ENCODE data around the gene UBAC2.

UBAC2 gene

DNA sequence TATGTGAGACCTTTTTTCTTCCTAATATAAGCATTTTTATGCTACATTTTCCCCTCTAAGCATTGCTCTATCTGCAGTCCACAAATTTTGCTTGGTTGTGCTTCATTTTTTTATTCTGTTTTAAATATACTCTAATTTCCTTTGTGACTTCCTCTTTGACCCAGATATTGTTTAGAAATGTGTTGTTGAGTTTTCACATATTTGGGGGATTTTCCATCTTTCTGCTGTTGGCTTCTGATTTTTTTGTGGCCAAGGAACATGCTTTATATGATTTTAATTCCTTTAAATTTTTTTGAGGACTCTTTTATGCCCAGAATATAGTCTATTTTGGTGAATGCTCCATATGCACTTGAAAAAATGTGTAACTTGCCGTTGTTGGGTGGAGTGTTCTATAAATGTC, 22.9 kb downstream of the UBAC2 start:
- TF ChIP-seq, protein P1, sequence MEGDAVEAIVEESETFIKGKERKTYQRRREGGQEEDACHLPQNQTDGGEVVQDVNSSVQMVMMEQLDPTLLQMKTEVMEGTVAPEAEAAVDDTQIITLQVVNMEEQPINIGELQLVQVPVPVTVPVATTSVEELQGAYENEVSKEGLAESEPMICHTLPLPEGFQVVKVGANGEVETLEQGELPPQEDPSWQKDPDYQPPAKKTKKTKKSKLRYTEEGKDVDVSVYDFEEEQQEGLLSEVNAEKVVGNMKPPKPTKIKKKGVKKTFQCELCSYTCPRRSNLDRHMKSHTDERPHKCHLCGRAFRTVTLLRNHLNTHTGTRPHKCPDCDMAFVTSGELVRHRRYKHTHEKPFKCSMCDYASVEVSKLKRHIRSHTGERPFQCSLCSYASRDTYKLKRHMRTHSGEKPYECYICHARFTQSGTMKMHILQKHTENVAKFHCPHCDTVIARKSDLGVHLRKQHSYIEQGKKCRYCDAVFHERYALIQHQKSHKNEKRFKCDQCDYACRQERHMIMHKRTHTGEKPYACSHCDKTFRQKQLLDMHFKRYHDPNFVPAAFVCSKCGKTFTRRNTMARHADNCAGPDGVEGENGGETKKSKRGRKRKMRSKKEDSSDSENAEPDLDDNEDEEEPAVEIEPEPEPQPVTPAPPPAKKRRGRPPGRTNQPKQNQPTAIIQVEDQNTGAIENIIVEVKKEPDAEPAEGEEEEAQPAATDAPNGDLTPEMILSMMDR (IDR thresholded peaks at IDR 0.05; ENCODE audit: low read depth, low read length, missing control alignments) = no peak
- Histone ChIP-seq H3K27ac (no peak overlapping the region), H3K4me3 (ENCODE audit: low read depth, low read length) (no peak overlapping the region), H3K27me3 (replicated peaks) (no peaks in the 10 kb centered on the region), H3K36me3 (replicated peaks) (no peaks in the 10 kb centered on the region)
- in situ Hi-C loops (cut with HindIII; ENCODE audit: low pct_ligation_motif_present, low sequenced_read_pairs) = no loop called here
- no peak for DNase-seq

- no peaks in the 10 kb centered on the region for H3K27me3 ChIP-seq (replicated peaks)
- H3K36me3 ChIP-seq (replicated peaks) = no peaks in the 10 kb centered on the region
- H3K4me3 ChIP-seq (ENCODE audit: low read depth, low read length) = no peak overlapping the region
- in situ Hi-C loops (cut with HindIII; ENCODE audit: low pct_ligation_motif_present, low sequenced_read_pairs) = no loop called here
- DNase-seq = no peak
- no peak overlapping the region for H3K27ac ChIP-seq
- TF ChIP-seq, protein P1 (IDR thresholded peaks at IDR 0.05; ENCODE audit: low read depth, low read length, missing control alignments) = no peak
Observed at GRCh38 chr13:99224021-99224420, 23.4 kb downstream of the UBAC2 start.

DNA sequence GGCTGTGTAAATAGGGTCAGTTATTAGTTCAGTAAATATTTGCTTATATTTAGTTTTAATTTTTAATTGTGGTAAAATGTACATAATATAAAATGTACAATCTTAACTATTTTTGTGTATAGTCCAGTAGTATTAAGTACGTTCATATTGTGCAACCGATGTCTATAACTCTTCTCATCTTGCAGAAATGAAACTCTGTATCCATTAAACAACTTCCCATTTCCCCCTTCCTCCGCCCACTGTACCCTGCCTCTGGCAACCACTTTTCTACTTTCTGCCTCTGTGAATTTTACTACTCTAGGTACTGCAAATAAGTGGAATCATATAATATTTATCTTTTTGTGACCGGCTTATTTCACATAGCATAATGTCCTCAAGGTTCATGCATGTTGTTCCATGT, 24.4 kb downstream of the UBAC2 start:
- Histone ChIP-seq H3K27me3 (replicated peaks) (no peaks in the 10 kb centered on the region), H3K27ac (no peak overlapping the region), H3K36me3 (replicated peaks) (no peaks in the 10 kb centered on the region), H3K4me3 (ENCODE audit: low read depth, low read length) (no peak overlapping the region)
- DNase-seq = no peak
- TF ChIP-seq, protein P1 (IDR thresholded peaks at IDR 0.05; ENCODE audit: low read depth, low read length, missing control alignments) = no peak
- in situ Hi-C loops (cut with HindIII; ENCODE audit: low pct_ligation_motif_present, low sequenced_read_pairs) = no loop called here

GRCh38 chr13:99226513-99226912, 25.9 kb downstream of the UBAC2 start:
- no peaks in the 10 kb centered on the region for H3K36me3 ChIP-seq (replicated peaks)
- no peak overlapping the region for H3K27ac ChIP-seq
- no peak overlapping the region for H3K4me3 ChIP-seq (ENCODE audit: low read depth, low read length)
- in situ Hi-C loops (cut with HindIII; ENCODE audit: low pct_ligation_motif_present, low sequenced_read_pairs) = no loop called here
- TF ChIP-seq, protein P1 (IDR thresholded peaks at IDR 0.05; ENCODE audit: low read depth, low read length, missing control alignments) = no peak
- DNase-seq = no peak
- H3K27me3 ChIP-seq (replicated peaks) = no peaks in the 10 kb centered on the region

DNA sequence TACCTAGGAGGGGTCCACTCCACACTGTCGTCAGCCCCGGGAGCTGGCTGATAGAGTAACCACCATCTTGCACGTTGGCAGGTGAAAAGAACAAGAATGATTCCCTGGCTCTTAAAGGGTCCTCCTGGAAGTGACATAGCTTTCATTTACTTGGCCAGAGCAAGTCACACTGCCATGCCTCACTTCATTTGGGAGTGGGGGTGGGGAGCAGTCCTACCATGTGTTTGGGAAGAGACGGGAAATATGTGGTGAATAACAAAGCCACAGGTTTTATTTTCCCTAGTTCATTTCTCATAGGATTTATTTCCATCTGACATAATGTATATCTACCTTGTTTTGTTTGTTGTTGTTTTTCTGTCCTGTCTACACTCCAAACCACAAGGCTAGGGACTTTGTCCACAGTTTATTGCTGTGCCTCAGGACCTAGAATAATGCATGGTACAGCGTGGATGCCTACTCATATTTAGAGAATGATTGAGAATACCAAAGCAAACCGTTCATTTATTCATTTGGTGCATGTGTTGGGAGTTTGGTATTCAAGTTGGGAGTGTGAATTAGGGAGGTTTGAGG, 26.8 kb downstream of the UBAC2 start:
- Histone ChIP-seq H3K27ac (no peak overlapping the region), H3K4me3 (ENCODE audit: low read depth, low read length) (no peak overlapping the region), H3K27me3 (replicated peaks) (no peaks in the 10 kb centered on the region), H3K36me3 (replicated peaks) (no peaks in the 10 kb centered on the region)
- in situ Hi-C loops (cut with HindIII; ENCODE audit: low pct_ligation_motif_present, low sequenced_read_pairs) = no loop called here
- DNase-seq = no peak
- TF ChIP-seq, protein P1 (IDR thresholded peaks at IDR 0.05; ENCODE audit: low read depth, low read length, missing control alignments) = no peak
